Measurements from ENCODE around the gene B4GALT5.

- TF ChIP-seq EZH2 (IDR thresholded peaks at IDR 0.05; ENCODE audit: borderline replicate concordance, low read length) (no peak), CTCF (conservative IDR thresholded peaks at IDR 0.05 in 1 of 2, IDR thresholded peaks at IDR 0.05 in 1 of 2; ENCODE audit: extremely low read depth in 1 of 2, insufficient read depth in 1 of 2, low read depth in 1 of 2, low read length in 2 of 2) (no peak)
These were observed 101.4 kb downstream of the B4GALT5 start for GRCh38 chr20:49612127-49612738.
